ENCODE data around the gene ASNSD1. TPM values are rescaled to one million over a fixed set of nuclear protein-coding genes. Genes with fewer than 3 reads are reported as not detected.

The ASNSD1 gene
- total RNA-seq, 1 donor from 2014 or later, result 31.7 TPM

DNA sequence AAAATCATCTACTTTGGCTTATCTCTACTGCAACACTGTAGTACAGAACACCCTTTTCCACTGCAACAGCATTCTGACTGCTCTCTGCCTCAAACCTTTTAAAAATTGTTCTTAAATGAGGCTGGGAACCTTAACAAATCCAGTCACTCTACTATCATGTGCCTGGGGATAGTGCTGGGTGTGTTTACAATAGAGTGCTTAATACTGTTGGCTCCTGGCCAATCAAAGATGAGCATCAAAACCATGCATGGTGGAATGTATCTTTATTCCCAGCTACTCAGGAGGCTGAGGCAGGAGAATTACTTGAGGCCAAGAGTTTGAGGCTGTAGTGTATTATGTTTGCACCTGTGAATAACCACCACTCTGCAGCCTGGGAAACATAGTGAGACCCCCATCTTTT is 20.6 kb downstream of the ASNSD1 start:
- H3K4me3 Mint-ChIP-seq (ENCODE audit: unreplicated experiment), result no peak overlapping the region
- no peak for FAIRE-seq
- no peak overlapping the region for H3K27ac Mint-ChIP-seq (ENCODE audit: unreplicated experiment)
- H3K4me1 Mint-ChIP-seq (ENCODE audit: low read depth, unreplicated experiment), result peaks cover 10% of the 10 kb centered on the region
- H3K27ac ChIP-seq (ENCODE audit: low read depth, low read length), result no peak overlapping the region
- no peak overlapping the region for H3K9ac ChIP-seq (ENCODE audit: low read length)
- no peak overlapping the region for H3K4me2 ChIP-seq (ENCODE audit: low read length)
- no peak overlapping the region for H2AFZ ChIP-seq (ENCODE audit: low read depth, low read length)
- peaks cover 2% of the 10 kb centered on the region for H3K36me3 Mint-ChIP-seq (ENCODE audit: low read depth, unreplicated experiment)
- no peak overlapping the region for H3K4me3 ChIP-seq (ENCODE audit: insufficient read depth, low read depth, low read length)
- H3K9me3 Mint-ChIP-seq (ENCODE audit: unreplicated experiment), result peaks cover 14% of the 10 kb centered on the region
- no peaks in the 10 kb centered on the region for H3K27me3 Mint-ChIP-seq (ENCODE audit: low read depth, unreplicated experiment)
- H3K4me1 ChIP-seq (ENCODE audit: insufficient read depth, low read length), result peaks cover 7% of the 10 kb centered on the region
- peaks cover 2% of the 10 kb centered on the region for H3K79me2 ChIP-seq (ENCODE audit: insufficient read depth, low read length)
- H3K36me3 ChIP-seq (ENCODE audit: insufficient read depth, low read length), result no peaks in the 10 kb centered on the region
- no peaks in the 10 kb centered on the region for H3K9me3 ChIP-seq (ENCODE audit: insufficient read depth, low read depth, low read length)
- H3K27me3 ChIP-seq (ENCODE audit: insufficient read depth, low read length), result no peaks in the 10 kb centered on the region
- TF ChIP-seq, protein P1, sequence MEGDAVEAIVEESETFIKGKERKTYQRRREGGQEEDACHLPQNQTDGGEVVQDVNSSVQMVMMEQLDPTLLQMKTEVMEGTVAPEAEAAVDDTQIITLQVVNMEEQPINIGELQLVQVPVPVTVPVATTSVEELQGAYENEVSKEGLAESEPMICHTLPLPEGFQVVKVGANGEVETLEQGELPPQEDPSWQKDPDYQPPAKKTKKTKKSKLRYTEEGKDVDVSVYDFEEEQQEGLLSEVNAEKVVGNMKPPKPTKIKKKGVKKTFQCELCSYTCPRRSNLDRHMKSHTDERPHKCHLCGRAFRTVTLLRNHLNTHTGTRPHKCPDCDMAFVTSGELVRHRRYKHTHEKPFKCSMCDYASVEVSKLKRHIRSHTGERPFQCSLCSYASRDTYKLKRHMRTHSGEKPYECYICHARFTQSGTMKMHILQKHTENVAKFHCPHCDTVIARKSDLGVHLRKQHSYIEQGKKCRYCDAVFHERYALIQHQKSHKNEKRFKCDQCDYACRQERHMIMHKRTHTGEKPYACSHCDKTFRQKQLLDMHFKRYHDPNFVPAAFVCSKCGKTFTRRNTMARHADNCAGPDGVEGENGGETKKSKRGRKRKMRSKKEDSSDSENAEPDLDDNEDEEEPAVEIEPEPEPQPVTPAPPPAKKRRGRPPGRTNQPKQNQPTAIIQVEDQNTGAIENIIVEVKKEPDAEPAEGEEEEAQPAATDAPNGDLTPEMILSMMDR (IDR thresholded peaks at IDR 0.05; ENCODE audit: insufficient read depth, low read depth, low read length), result no peak
- no peak for TF ChIP-seq EZH2 (IDR thresholded peaks at IDR 0.05; ENCODE audit: insufficient read depth, low read length)
- no peak for DNase-seq (ENCODE audit: low read depth)
- peaks cover 11% of the 10 kb centered on the region for H4K20me1 ChIP-seq (ENCODE audit: insufficient read depth, low read length)

DNA sequence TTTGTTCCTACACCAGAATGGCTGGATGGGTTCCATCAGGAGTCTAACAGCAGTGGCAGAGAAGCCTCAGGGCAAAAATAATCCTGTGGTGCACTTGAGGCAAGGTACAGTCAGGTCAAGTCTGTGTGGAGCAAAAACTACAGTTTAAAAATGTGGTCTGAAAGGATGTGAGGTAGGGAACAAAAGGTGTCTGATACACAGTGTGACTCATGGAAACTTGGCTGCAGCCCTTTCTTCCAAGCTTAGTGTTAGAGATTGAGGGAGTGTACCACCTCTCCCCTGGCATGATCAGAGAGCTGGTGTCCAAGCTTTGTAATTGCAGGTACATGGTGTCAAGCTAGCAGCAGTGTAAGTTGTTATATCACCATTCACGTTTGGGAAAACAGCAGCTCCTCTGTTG is 22.1 kb downstream of the ASNSD1 start:
- Histone ChIP-seq H3K79me2 (ENCODE audit: insufficient read depth, low read length) (peaks cover 2% of the 10 kb centered on the region), H3K4me2 (ENCODE audit: low read length) (no peak overlapping the region), H3K27me3 (ENCODE audit: insufficient read depth, low read length) (no peaks in the 10 kb centered on the region), H3K4me3 (ENCODE audit: insufficient read depth, low read depth, low read length) (no peak overlapping the region), H3K27ac (ENCODE audit: low read depth, low read length) (no peak overlapping the region), H3K4me1 (ENCODE audit: insufficient read depth, low read length) (peaks cover 7% of the 10 kb centered on the region), H3K9ac (ENCODE audit: low read length) (no peak overlapping the region), H2AFZ (ENCODE audit: low read depth, low read length) (no peak overlapping the region), H3K36me3 (ENCODE audit: insufficient read depth, low read length) (no peaks in the 10 kb centered on the region), H4K20me1 (ENCODE audit: insufficient read depth, low read length) (peaks cover 11% of the 10 kb centered on the region), H3K9me3 (ENCODE audit: insufficient read depth, low read depth, low read length) (no peaks in the 10 kb centered on the region)
- no peaks in the 10 kb centered on the region for H3K27me3 Mint-ChIP-seq (ENCODE audit: low read depth, unreplicated experiment)
- H3K4me3 Mint-ChIP-seq (ENCODE audit: unreplicated experiment), result no peak overlapping the region
- H3K9me3 Mint-ChIP-seq (ENCODE audit: unreplicated experiment), result peaks cover 10% of the 10 kb centered on the region
- FAIRE-seq (no peak), DNase-seq (ENCODE audit: low read depth) (no peak)
- H3K36me3 Mint-ChIP-seq (ENCODE audit: low read depth, unreplicated experiment), result peaks cover 2% of the 10 kb centered on the region
- peaks cover 10% of the 10 kb centered on the region for H3K4me1 Mint-ChIP-seq (ENCODE audit: low read depth, unreplicated experiment)
- TF ChIP-seq EZH2 (IDR thresholded peaks at IDR 0.05; ENCODE audit: insufficient read depth, low read length), result no peak
- TF ChIP-seq, protein P1 (IDR thresholded peaks at IDR 0.05; ENCODE audit: insufficient read depth, low read depth, low read length), result no peak
- no peak overlapping the region for H3K27ac Mint-ChIP-seq (ENCODE audit: unreplicated experiment)

DNA sequence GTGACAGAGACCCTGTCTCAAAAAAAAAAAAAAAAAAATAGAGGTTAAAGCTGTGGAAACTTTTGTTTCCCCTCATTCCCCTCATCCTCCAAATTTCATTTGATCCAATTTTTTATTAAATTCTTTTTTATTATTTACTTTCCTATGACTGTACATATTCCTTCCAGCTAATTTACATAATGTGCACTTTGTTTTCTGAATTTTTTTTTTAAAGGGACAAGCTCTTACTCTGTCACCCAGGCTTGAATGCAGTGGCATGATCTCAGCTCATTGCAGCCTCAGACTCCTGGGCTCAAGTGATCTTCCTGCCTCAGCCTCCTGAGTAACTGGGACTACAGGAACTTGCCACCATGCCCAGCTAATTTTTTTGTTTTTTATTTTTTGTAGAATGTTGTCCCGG is 23.6 kb downstream of the ASNSD1 start:
- Mint-ChIP-seq H3K4me1 (ENCODE audit: low read depth, unreplicated experiment) (peaks cover 10% of the 10 kb centered on the region), H3K9me3 (ENCODE audit: unreplicated experiment) (peaks cover 2% of the 10 kb centered on the region), H3K36me3 (ENCODE audit: low read depth, unreplicated experiment) (peaks cover 2% of the 10 kb centered on the region), H3K4me3 (ENCODE audit: unreplicated experiment) (no peak overlapping the region), H3K27me3 (ENCODE audit: low read depth, unreplicated experiment) (no peaks in the 10 kb centered on the region), H3K27ac (ENCODE audit: unreplicated experiment) (no peak overlapping the region)
- Histone ChIP-seq H3K9me3 (ENCODE audit: insufficient read depth, low read depth, low read length) (no peaks in the 10 kb centered on the region), H3K4me1 (ENCODE audit: insufficient read depth, low read length) (peaks cover 7% of the 10 kb centered on the region), H3K27ac (ENCODE audit: low read depth, low read length) (no peak overlapping the region), H3K27me3 (ENCODE audit: insufficient read depth, low read length) (no peaks in the 10 kb centered on the region), H3K4me3 (ENCODE audit: insufficient read depth, low read depth, low read length) (no peak overlapping the region), H4K20me1 (ENCODE audit: insufficient read depth, low read length) (peaks cover 11% of the 10 kb centered on the region), H3K79me2 (ENCODE audit: insufficient read depth, low read length) (no peaks in the 10 kb centered on the region), H2AFZ (ENCODE audit: low read depth, low read length) (no peak overlapping the region), H3K4me2 (ENCODE audit: low read length) (no peak overlapping the region), H3K36me3 (ENCODE audit: insufficient read depth, low read length) (no peaks in the 10 kb centered on the region), H3K9ac (ENCODE audit: low read length) (no peak overlapping the region)
- DNase-seq (ENCODE audit: low read depth), result no peak
- FAIRE-seq, result no peak
- TF ChIP-seq EZH2 (IDR thresholded peaks at IDR 0.05; ENCODE audit: insufficient read depth, low read length), result no peak
- TF ChIP-seq, protein P1 (IDR thresholded peaks at IDR 0.05; ENCODE audit: insufficient read depth, low read depth, low read length), result no peak

All from astrocyte (in vitro differentiated cells and primary cell).